ENCODE measurements around the gene PLEKHH2.
A peak's percentile ranks its signal among the peaks of the same experiment; 100 is the strongest.
"Not testable (repeated sequence)": the region's sequence is repeated elsewhere in the genome, so short reads cannot be mapped to it uniquely, and the experiment has no call there.

Gene PLEKHH2

GRCh38 chr2:43636153-43636552 is 907 bp upstream of the PLEKHH2 start:
- not testable (repeated sequence) for DNase-seq (ENCODE audit: low read depth in 2 of 3, low spot score in 2 of 3)

GRCh38 chr2:43636621-43637020 is 439 bp upstream of the PLEKHH2 start:
- DNase-seq (ENCODE audit: low read depth in 2 of 3, low spot score in 2 of 3): peak in 2 of 3 experiments; percentile 1 to 3

- DNase-seq (ENCODE audit: low read depth in 2 of 3, low spot score in 2 of 3): no peak
Observed at GRCh38 chr2:43642363-43642762, 5.3 kb downstream of the PLEKHH2 start.

- no peak for DNase-seq (ENCODE audit: low read depth in 2 of 3, low spot score in 2 of 3)
Observed at GRCh38 chr2:43643680-43644079, 6.6 kb downstream of the PLEKHH2 start.

GRCh38 chr2:43648994-43649701 is 12.1 kb downstream of the PLEKHH2 start:
- no peak for DNase-seq (ENCODE audit: low read depth in 2 of 3, low spot score in 2 of 3)

GRCh38 chr2:43653506-43653905 is 16.4 kb downstream of the PLEKHH2 start:
- DNase-seq (ENCODE audit: low read depth in 2 of 3, low spot score in 2 of 3): no peak

GRCh38 chr2:43657241-43657640 is 20.2 kb downstream of the PLEKHH2 start:
- no peak for DNase-seq (ENCODE audit: low read depth in 2 of 3, low spot score in 2 of 3)

- DNase-seq (ENCODE audit: low read depth in 2 of 3, low spot score in 2 of 3): no peak
Observed at GRCh38 chr2:43675646-43676321, 38.7 kb downstream of the PLEKHH2 start.

GRCh38 chr2:43676322-43677050 is 39.4 kb downstream of the PLEKHH2 start, which contains the start of gene C1GALT1C1L:
TSS of gene C1GALT1C1L (minus strand) at chr2:43676429. CDS start at chr2:43676322, 107 bp downstream.
- peak in 2 of 3 experiments; percentile 3 to 4 for DNase-seq (ENCODE audit: low read depth in 2 of 3, low spot score in 2 of 3)

- DNase-seq (ENCODE audit: low read depth in 2 of 3, low spot score in 2 of 3): not testable (repeated sequence)
Observed at GRCh38 chr2:43677783-43678182, 40.7 kb downstream of the PLEKHH2 start.

- DNase-seq (ENCODE audit: low read depth in 2 of 3, low spot score in 2 of 3): no peak
Observed at GRCh38 chr2:43685357-43685756, 48.3 kb downstream of the PLEKHH2 start.

- no peak for DNase-seq (ENCODE audit: low read depth in 2 of 3, low spot score in 2 of 3)
Observed at GRCh38 chr2:43689999-43690398, 52.9 kb downstream of the PLEKHH2 start.

- DNase-seq (ENCODE audit: low read depth in 2 of 3, low spot score in 2 of 3): no peak
Observed at GRCh38 chr2:43692428-43692994, 55.5 kb downstream of the PLEKHH2 start.

- DNase-seq (ENCODE audit: low read depth in 2 of 3, low spot score in 2 of 3): not testable (repeated sequence)
Observed at GRCh38 chr2:43698140-43698539, 61.1 kb downstream of the PLEKHH2 start.

- DNase-seq (ENCODE audit: low read depth in 2 of 3, low spot score in 2 of 3): no peak
Observed at GRCh38 chr2:43699761-43700160, 62.7 kb downstream of the PLEKHH2 start.

- no peak for DNase-seq (ENCODE audit: low read depth in 2 of 3, low spot score in 2 of 3)
Observed at GRCh38 chr2:43701111-43701510, 64.1 kb downstream of the PLEKHH2 start.

- DNase-seq (ENCODE audit: low read depth in 2 of 3, low spot score in 2 of 3): no peak
Observed at GRCh38 chr2:43707255-43708015, 70.4 kb downstream of the PLEKHH2 start.

- DNase-seq (ENCODE audit: low read depth in 2 of 3, low spot score in 2 of 3): no peak
Observed at GRCh38 chr2:43708178-43708577, 71.1 kb downstream of the PLEKHH2 start.

GRCh38 chr2:43708891-43709290 is 71.8 kb downstream of the PLEKHH2 start:
- DNase-seq (ENCODE audit: low read depth in 2 of 3, low spot score in 2 of 3): no peak

GRCh38 chr2:43710866-43711265 is 73.8 kb downstream of the PLEKHH2 start:
- no peak for DNase-seq (ENCODE audit: low read depth in 2 of 3, low spot score in 2 of 3)

- DNase-seq (ENCODE audit: low read depth in 2 of 3, low spot score in 2 of 3): no peak
Observed at GRCh38 chr2:43714164-43714563, 77.1 kb downstream of the PLEKHH2 start.
